ENCODE data around the gene PAIP2B.
"Not testable (repeated sequence)": the region's sequence is repeated elsewhere in the genome, so short reads cannot be mapped to it uniquely, and the experiment has no call there.

Gene PAIP2B

GRCh38 chr2:71186973-71187372 is 39.9 kb downstream of the PAIP2B start:
- Histone ChIP-seq H4K91ac (ENCODE audit: low read length) (no peak overlapping the region), H3K18ac (ENCODE audit: low read depth in 1 of 2, low read length in 2 of 2) (no peak overlapping the region), H3K4me3 (ENCODE audit: insufficient read depth in 1 of 2, low read depth in 1 of 2, low read length in 2 of 2) (no peak overlapping the region), H3K27ac (ENCODE audit: low read length, poor library complexity, severe bottlenecking) (no peak overlapping the region), H3K4me1 (ENCODE audit: control insufficient read depth, insufficient read depth, low read depth, low read length) (no peaks in the 10 kb centered on the region), H3K14ac (ENCODE audit: low read length in 2 of 2) (no peak overlapping the region), H2BK5ac (ENCODE audit: low read depth, low read length, poor library complexity, severe bottlenecking) (no peak overlapping the region), H3K27me3 (ENCODE audit: control insufficient read depth in 1 of 2, insufficient read depth in 1 of 2, low read length in 2 of 2) (peaks cover under 1 to 5% of the 10 kb centered on the region in 2 experiments), H3K9ac (ENCODE audit: low read length) (no peak overlapping the region), H3K9me3 (ENCODE audit: control insufficient read depth, low read length) (no peaks in the 10 kb centered on the region), H3K36me3 (ENCODE audit: control insufficient read depth in 1 of 2, insufficient read depth in 2 of 2, low read depth in 1 of 2, low read length in 2 of 2) (no peaks in the 10 kb centered on the region), H3K4ac (ENCODE audit: low read depth in 1 of 2, low read length in 2 of 2) (no peak overlapping the region), H2BK12ac (ENCODE audit: low read length in 2 of 2) (no peak overlapping the region), H2BK15ac (ENCODE audit: low read depth, poor library complexity, severe bottlenecking) (no peak overlapping the region), H3K79me1 (replicated peaks; ENCODE audit: low read length, poor library complexity, severe bottlenecking) (no peaks in the 10 kb centered on the region), H2BK120ac (ENCODE audit: low read depth, low read length) (no peak overlapping the region), H3K23ac (ENCODE audit: low read length in 2 of 2) (no peak overlapping the region), H2AK5ac (ENCODE audit: low read length, severe bottlenecking) (no peak overlapping the region), H4K8ac (ENCODE audit: low read length) (no peak overlapping the region), H3K4me2 (ENCODE audit: low read length, poor library complexity, severe bottlenecking) (no peak overlapping the region), H2AFZ (ENCODE audit: low read depth, low read length) (no peak overlapping the region)
- WGBS = 33% methylated on average over 1 of the region's 1 CpG
- no peak for DNase-seq

- not testable (repeated sequence) for H3K27ac ChIP-seq (ENCODE audit: low read length, poor library complexity, severe bottlenecking); DNase-seq; H2AFZ ChIP-seq (ENCODE audit: low read depth, low read length); H3K4me1 ChIP-seq (ENCODE audit: control insufficient read depth, insufficient read depth, low read depth, low read length); H3K4ac ChIP-seq (ENCODE audit: low read depth in 1 of 2, low read length in 2 of 2); H2BK5ac ChIP-seq (ENCODE audit: low read depth, low read length, poor library complexity, severe bottlenecking); H3K4me2 ChIP-seq (ENCODE audit: low read length, poor library complexity, severe bottlenecking); H3K14ac ChIP-seq (ENCODE audit: low read length in 2 of 2); H3K27me3 ChIP-seq (ENCODE audit: control insufficient read depth in 1 of 2, insufficient read depth in 1 of 2, low read length in 2 of 2); H2BK120ac ChIP-seq (ENCODE audit: low read depth, low read length); H3K18ac ChIP-seq (ENCODE audit: low read depth in 1 of 2, low read length in 2 of 2); H4K91ac ChIP-seq (ENCODE audit: low read length); H3K9me3 ChIP-seq (ENCODE audit: control insufficient read depth, low read length); H3K36me3 ChIP-seq (ENCODE audit: control insufficient read depth in 1 of 2, insufficient read depth in 2 of 2, low read depth in 1 of 2, low read length in 2 of 2); H2BK15ac ChIP-seq (ENCODE audit: low read depth, poor library complexity, severe bottlenecking); H2BK12ac ChIP-seq (ENCODE audit: low read length in 2 of 2); H3K23ac ChIP-seq (ENCODE audit: low read length in 2 of 2); H4K8ac ChIP-seq (ENCODE audit: low read length); H2AK5ac ChIP-seq (ENCODE audit: low read length, severe bottlenecking); H3K79me1 ChIP-seq (replicated peaks; ENCODE audit: low read length, poor library complexity, severe bottlenecking)
- WGBS = 62% methylated on average over 1 of the region's 5 CpGs
- Histone ChIP-seq H3K4me3 (ENCODE audit: insufficient read depth in 1 of 2, low read depth in 1 of 2, low read length in 2 of 2) (peak overlapping the region in 1 of 2 experiments; percentile 58), H3K9ac (ENCODE audit: low read length) (peak overlapping the region; percentile 29)
Observed at GRCh38 chr2:71183306-71184115, 43.4 kb downstream of the PAIP2B start.

- Histone ChIP-seq H3K23ac (ENCODE audit: low read length in 2 of 2) (no peak overlapping the region), H3K36me3 (ENCODE audit: control insufficient read depth in 1 of 2, insufficient read depth in 2 of 2, low read depth in 1 of 2, low read length in 2 of 2) (no peaks in the 10 kb centered on the region), H3K4me2 (ENCODE audit: low read length, poor library complexity, severe bottlenecking) (no peak overlapping the region), H3K79me1 (replicated peaks; ENCODE audit: low read length, poor library complexity, severe bottlenecking) (no peaks in the 10 kb centered on the region), H2AK5ac (ENCODE audit: low read length, severe bottlenecking) (no peak overlapping the region), H3K4me1 (ENCODE audit: control insufficient read depth, insufficient read depth, low read depth, low read length) (no peaks in the 10 kb centered on the region), H2BK15ac (ENCODE audit: low read depth, poor library complexity, severe bottlenecking) (no peak overlapping the region), H3K27ac (ENCODE audit: low read length, poor library complexity, severe bottlenecking) (no peak overlapping the region), H3K4ac (ENCODE audit: low read depth in 1 of 2, low read length in 2 of 2) (no peak overlapping the region), H4K8ac (ENCODE audit: low read length) (no peak overlapping the region), H3K27me3 (ENCODE audit: control insufficient read depth in 1 of 2, insufficient read depth in 1 of 2, low read length in 2 of 2) (peaks cover 22 to 24% of the 10 kb centered on the region in 2 experiments), H2BK12ac (ENCODE audit: low read length in 2 of 2) (no peak overlapping the region), H3K14ac (ENCODE audit: low read length in 2 of 2) (no peak overlapping the region), H3K4me3 (ENCODE audit: insufficient read depth in 1 of 2, low read depth in 1 of 2, low read length in 2 of 2) (no peak overlapping the region), H2BK120ac (ENCODE audit: low read depth, low read length) (no peak overlapping the region), H2BK5ac (ENCODE audit: low read depth, low read length, poor library complexity, severe bottlenecking) (no peak overlapping the region), H3K9ac (ENCODE audit: low read length) (no peak overlapping the region), H4K91ac (ENCODE audit: low read length) (no peak overlapping the region), H3K9me3 (ENCODE audit: control insufficient read depth, low read length) (no peaks in the 10 kb centered on the region), H2AFZ (ENCODE audit: low read depth, low read length) (no peak overlapping the region), H3K18ac (ENCODE audit: low read depth in 1 of 2, low read length in 2 of 2) (no peak overlapping the region)
- WGBS = no CpG with 5 or more reads among the region's 2 CpGs
- DNase-seq = no peak
Observed at GRCh38 chr2:71181316-71181715, 45.6 kb downstream of the PAIP2B start.

- not testable (repeated sequence) for H3K4me2 ChIP-seq (ENCODE audit: low read length, poor library complexity, severe bottlenecking); H4K91ac ChIP-seq (ENCODE audit: low read length); H2BK5ac ChIP-seq (ENCODE audit: low read depth, low read length, poor library complexity, severe bottlenecking); DNase-seq; H3K79me1 ChIP-seq (replicated peaks; ENCODE audit: low read length, poor library complexity, severe bottlenecking); H2BK120ac ChIP-seq (ENCODE audit: low read depth, low read length); H3K4ac ChIP-seq (ENCODE audit: low read depth in 1 of 2, low read length in 2 of 2); H3K4me3 ChIP-seq (ENCODE audit: insufficient read depth in 1 of 2, low read depth in 1 of 2, low read length in 2 of 2); H3K14ac ChIP-seq (ENCODE audit: low read length in 2 of 2); H2BK15ac ChIP-seq (ENCODE audit: low read depth, poor library complexity, severe bottlenecking); H2BK12ac ChIP-seq (ENCODE audit: low read length in 2 of 2); H3K4me1 ChIP-seq (ENCODE audit: control insufficient read depth, insufficient read depth, low read depth, low read length); H3K9me3 ChIP-seq (ENCODE audit: control insufficient read depth, low read length); H4K8ac ChIP-seq (ENCODE audit: low read length); H3K18ac ChIP-seq (ENCODE audit: low read depth in 1 of 2, low read length in 2 of 2); H3K9ac ChIP-seq (ENCODE audit: low read length); H3K36me3 ChIP-seq (ENCODE audit: control insufficient read depth in 1 of 2, insufficient read depth in 2 of 2, low read depth in 1 of 2, low read length in 2 of 2); H2AFZ ChIP-seq (ENCODE audit: low read depth, low read length); H3K27ac ChIP-seq (ENCODE audit: low read length, poor library complexity, severe bottlenecking); H2AK5ac ChIP-seq (ENCODE audit: low read length, severe bottlenecking); H3K23ac ChIP-seq (ENCODE audit: low read length in 2 of 2)
- 75% methylated on average over 8 of the region's 8 CpGs for WGBS
- H3K27me3 ChIP-seq (ENCODE audit: control insufficient read depth in 1 of 2, insufficient read depth in 1 of 2, low read length in 2 of 2) = peaks cover 41 to 42% of the 10 kb centered on the region in 2 experiments
Observed at GRCh38 chr2:71178836-71179235, 48.1 kb downstream of the PAIP2B start.

All from mesenchymal stem cell (in vitro differentiated cells and primary cell).